EH (cell line): ENCODE measurements around the gene PSME2.

Source experiments
- DNase-seq: peaks from one replicate; pipeline ENCODE4 v3.0.0-alpha.2; 2015; ENCODE audit warnings: low read depth

The PSME2 gene

DNA sequence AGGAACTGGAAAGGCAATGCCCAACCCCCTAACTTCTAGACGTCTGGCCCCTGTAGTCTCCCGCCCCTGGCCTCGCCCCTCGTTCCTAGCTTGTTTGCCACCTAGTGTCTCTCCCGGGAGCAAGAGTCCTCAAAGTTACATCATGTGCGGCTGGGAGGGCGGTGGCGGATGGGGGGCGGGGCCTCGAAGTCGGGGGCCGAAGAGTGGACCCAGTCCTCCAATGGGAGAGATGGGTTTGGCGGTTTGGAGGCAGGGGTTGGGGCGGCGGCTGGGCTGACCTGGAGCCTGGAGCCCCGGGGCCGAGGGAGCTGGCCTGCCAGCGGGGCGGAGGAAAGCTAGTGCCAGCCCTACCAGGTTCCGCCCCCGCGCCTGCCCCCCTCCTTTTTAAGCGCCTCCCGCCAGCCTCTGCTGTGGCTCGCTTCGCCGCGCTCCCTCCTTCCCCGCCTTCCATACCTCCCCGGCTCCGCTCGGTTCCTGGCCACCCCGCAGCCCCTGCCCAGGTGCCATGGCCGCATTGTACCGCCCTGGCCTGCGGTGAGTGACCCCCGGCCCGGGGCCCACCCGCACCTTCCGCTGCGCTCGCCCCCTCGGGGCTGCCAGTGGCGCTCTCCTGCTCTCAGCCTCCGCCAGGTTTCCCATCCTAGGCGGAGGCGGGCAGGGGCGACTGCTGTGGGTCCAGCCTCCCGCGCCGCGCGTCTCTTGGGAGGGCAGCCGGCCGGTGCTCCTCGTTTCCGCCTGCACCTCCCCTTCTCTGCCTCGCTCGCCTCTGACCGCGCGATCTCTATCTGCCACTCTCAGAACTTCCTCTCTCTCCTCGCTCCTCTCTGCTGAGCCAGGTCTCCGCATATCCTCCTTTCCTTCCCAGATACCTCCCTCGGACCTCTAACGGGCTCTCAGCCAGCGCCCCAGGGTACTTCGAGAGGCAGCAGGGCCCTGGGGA lies 52.2 kb downstream of the PSME2 start, which contains the start of gene PCK2:
Gene PCK2 (plus strand): TSS at position 411 of the 940 bp plus-strand sequence. CDS start 95 bp downstream, at position 506.
- DNase-seq = peak; percentile 99
